ENCODE data around the gene ANKRD13C.
"Not testable (repeated sequence)": the region's sequence is repeated elsewhere in the genome, so short reads cannot be mapped to it uniquely, and the experiment has no call there.

The ANKRD13C gene, protein sequence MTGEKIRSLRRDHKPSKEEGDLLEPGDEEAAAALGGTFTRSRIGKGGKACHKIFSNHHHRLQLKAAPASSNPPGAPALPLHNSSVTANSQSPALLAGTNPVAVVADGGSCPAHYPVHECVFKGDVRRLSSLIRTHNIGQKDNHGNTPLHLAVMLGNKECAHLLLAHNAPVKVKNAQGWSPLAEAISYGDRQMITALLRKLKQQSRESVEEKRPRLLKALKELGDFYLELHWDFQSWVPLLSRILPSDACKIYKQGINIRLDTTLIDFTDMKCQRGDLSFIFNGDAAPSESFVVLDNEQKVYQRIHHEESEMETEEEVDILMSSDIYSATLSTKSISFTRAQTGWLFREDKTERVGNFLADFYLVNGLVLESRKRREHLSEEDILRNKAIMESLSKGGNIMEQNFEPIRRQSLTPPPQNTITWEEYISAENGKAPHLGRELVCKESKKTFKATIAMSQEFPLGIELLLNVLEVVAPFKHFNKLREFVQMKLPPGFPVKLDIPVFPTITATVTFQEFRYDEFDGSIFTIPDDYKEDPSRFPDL

DNA sequence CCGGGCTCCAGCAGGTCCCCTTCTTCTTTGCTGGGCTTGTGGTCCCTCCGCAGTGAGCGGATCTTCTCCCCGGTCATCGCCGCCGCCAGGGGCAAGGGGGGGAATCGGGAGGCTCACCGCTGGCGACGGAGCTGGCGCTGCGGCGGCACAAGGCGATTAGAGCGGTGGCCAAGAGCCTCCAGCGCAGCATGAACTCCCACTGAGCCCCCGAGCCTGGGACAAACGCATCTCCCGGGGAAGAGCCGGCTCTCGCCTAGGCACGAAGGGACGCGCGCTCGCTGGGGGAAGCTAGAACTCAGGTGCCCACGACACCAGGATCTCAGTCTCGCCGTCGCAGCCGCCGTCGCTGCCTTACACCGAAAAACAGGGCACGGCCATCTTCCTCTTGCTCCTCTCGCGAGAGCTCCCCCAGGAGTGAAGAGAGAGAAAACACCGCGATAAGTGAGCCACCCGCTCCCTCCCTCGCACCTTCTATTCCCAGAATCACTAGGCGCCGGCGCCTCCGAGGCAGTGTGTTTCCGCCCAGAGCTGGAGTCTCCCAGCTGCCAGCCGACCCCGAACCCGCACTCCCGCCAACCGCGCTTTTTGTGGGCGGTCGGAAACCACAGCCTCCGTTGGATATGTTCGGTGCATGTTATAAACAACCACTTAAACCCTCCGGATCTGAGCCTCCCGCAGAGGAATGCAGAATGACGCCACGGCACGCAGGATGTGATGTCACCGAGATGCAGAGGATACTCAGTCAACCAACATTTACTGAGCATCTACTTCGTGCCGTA lies at the start of gene ANKRD13C:
TSS of gene ANKRD13C (minus strand) at position 391 of the 779 bp plus-strand sequence. CDS start at position 77, 314 bp downstream.
- DNase-seq (ENCODE audit: extremely low spot score, insufficient read length, low read depth), result peak; percentile 90
- FAIRE-seq, result peak; percentile 93

DNA sequence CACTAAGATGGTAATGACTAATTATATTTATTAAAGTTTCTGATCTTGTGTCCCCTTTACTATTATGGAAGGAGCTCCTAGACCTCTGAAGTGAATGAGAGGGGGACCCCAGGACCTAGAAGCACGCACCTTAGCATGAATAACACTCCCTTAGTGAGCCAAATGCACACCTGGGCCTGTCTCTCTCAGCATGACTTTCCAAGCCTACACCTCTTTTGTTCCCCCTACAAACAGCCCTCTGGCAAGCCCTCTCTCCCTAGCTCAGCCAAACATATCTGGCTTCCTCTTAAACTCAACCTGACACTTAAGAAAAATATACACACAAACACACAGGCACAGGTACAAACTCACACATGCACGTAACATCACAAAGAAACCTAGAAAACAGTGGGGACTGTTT lies 49.2 kb upstream of the ANKRD13C start:
- DNase-seq (ENCODE audit: extremely low spot score, insufficient read length, low read depth) (no peak), FAIRE-seq (no peak)

DNA sequence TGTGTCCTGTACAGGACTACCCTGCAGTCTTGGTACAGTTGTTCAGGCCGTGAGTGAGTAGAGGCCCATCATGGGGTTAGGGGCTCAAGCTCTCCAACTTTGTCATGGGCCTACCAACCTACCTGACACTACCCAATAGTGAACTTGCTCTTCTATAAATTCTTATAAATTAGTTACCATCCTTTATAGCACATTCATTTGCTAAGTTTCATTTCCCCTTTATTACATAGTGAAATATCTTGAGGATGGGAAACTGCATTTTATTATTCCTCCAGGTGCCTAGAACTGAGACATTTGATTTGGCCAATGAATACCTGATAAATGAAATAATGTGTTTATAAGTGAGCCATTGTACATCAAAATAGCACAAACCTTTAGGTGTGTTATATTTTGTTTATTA lies 47.5 kb upstream of the ANKRD13C start:
- no peak for DNase-seq (ENCODE audit: extremely low spot score, insufficient read length, low read depth)
- FAIRE-seq, result no peak

DNA sequence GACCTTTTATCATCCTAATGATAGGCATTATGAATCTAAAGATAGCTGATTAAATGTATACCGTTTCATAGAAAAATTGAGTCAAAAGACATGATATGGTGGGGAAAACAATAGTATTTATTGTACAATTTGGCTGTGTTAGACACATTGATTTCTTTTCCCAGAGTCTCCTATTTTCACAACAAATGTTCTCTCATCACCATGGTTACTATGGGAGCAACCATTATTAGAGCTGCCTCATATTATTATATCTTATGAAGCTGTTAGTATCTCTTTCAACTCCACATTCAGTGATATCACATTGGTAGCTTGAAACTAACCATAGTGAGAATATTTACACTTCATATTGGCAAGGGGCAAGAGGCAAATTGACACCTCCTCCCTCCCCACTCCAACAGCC lies 45.8 kb upstream of the ANKRD13C start:
- DNase-seq (ENCODE audit: extremely low spot score, insufficient read length, low read depth), result no peak
- FAIRE-seq, result no peak

DNA sequence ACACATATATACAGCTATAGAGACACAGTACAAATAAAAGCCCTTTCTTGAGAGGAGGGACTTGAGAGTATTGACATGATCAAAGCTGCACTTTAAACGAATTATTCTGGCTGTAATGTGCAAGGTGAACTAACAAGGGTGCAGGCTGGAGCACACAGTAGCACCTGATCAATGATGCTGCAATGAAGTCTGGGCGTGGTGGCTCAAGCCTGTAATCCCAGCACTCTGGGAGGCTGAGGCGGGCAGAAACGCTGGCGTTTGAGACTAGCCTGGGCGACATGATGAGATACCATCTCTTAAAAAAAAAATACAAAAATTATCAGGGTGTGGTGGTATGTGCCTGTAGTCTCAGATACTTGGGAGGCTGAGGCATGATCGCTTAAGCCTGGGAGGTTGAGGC lies 42.5 kb upstream of the ANKRD13C start:
- no peak for DNase-seq (ENCODE audit: extremely low spot score, insufficient read length, low read depth)
- no peak for FAIRE-seq

DNA sequence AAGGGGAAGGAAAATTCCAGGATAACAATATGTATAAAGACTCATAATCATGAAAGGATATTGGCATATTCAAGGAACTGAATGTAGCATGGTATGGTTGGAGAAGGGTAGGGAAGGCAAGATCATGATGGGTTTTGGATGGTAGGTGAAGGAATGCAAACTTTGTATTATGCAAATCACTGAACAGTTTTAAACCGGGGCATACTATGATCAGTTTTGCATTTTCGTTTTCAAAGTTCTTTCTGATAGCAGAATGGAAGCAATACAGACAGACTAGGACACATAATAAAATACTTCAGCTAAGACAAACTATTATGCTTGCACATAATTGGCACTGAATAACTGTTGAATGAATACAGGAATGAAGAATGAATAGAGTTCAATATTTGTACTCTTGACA lies 42.1 kb upstream of the ANKRD13C start:
- no peak for DNase-seq (ENCODE audit: extremely low spot score, insufficient read length, low read depth)
- no peak for FAIRE-seq

DNA sequence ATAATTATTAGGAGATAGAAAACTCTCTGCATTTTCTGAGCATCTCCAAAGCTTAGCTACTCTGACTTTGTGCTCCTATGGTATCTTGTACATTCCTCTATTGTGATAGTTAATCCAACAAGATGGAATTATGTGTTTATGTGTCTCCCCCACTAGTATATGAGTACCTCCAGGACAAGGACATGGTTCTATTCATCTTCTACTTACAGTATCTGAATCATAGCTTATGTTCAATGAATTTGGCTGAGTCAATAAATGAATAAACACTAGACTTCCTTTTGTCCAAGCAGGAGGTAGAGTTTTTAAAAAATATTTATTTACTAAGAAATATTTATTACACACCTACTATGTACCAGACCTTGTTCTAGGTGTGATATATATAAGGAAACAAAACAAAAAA lies 38.1 kb upstream of the ANKRD13C start:
- DNase-seq (ENCODE audit: extremely low spot score, insufficient read length, low read depth), result no peak
- no peak for FAIRE-seq

DNA sequence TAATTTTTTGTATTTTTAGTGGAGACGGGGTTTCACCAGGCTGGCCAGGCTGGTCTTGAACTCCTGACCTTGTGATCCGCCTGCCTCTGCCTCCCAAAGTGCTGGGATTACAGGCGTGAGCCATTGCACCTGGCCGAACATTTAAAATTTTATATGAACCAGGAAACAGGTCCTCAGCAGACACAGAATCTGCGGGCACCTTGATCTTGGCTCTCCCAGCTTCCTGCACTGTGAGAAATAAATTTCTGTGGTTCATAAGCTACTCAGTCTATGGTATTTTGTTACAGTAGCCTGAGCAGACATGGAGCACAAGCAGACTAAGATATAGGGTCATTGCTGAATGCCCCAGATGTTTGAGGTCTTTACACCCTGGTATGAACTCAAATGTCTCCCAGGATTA lies 33.0 kb upstream of the ANKRD13C start:
- DNase-seq (ENCODE audit: extremely low spot score, insufficient read length, low read depth) (no peak), FAIRE-seq (no peak)

DNA sequence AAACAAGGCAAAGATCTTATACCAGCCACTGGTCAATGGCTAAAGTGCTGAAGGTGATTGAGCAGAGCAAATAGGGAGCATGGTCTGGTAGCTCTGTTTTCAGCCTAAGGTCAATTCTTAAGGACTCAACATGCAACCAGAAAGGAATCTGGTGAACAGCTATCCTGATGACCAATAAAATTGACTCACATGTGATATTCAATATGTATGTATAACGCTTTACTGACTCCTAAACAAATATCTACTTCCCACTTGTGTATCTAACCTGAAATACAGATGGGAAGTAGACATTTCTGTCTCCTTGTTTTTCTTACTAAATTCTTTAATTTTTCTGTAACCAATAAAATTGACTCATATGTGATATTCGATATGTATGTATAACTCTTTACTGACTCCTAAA lies 31.6 kb upstream of the ANKRD13C start:
- DNase-seq (ENCODE audit: extremely low spot score, insufficient read length, low read depth), result no peak
- no peak for FAIRE-seq

DNA sequence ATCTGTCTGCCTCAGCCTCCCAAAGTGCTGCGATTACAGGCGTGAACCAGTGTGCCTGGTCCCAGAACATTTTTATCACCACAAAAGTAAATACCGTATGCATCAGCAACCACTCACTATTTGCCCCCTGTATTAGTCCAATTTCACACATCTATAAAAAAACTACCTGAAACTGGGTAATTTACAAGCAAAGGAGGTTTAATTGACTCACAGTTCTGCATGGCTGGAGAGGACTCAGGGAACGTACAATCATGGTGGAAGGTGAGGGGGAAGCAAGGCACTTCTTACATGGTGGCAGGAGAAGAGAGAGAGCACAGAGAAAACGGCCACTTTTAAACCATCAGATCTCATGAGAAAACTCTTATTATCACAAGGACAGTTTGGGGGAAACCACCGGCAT lies 31.0 kb upstream of the ANKRD13C start:
- FAIRE-seq, result no peak
- DNase-seq (ENCODE audit: extremely low spot score, insufficient read length, low read depth), result no peak

DNA sequence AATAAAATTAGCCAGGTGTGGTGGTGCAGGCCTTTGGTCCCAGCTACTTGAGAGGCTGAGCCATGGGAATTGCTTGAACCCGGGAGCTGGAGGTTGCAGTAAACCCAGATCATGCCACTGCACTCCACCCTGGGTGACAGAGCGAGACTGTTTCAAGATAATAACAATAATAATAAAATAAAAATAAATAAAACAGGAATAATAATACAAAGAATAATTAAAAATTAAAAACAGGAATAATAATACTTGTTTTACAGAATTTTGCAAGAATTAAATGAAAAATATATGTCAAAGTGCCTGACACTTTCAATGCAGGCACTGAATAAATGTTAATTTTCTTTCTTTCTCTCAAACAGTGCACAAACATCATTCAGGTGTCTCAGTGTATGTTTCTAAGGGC lies 30.0 kb upstream of the ANKRD13C start:
- FAIRE-seq, result no peak
- no peak for DNase-seq (ENCODE audit: extremely low spot score, insufficient read length, low read depth)

DNA sequence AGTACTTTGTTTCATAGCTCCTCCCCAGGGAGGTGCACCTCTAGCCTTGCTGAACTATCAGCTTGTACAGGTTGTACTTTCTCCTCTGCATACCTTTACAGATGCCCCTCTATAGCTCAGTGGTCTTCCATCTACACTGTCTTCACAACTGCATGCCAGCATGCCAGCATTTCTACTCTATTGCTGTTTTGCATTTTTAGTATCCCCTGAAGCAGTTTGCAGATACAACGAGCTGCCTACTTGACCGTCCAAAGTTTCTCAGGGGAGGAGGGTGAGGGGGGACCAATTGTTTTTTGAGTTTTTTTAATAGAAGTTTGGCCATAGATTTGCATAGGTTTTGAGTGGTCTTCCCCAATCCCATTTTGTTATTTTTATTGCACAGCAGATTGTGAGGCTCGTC lies 29.0 kb upstream of the ANKRD13C start:
- DNase-seq (ENCODE audit: extremely low spot score, insufficient read length, low read depth), result no peak
- no peak for FAIRE-seq

DNA sequence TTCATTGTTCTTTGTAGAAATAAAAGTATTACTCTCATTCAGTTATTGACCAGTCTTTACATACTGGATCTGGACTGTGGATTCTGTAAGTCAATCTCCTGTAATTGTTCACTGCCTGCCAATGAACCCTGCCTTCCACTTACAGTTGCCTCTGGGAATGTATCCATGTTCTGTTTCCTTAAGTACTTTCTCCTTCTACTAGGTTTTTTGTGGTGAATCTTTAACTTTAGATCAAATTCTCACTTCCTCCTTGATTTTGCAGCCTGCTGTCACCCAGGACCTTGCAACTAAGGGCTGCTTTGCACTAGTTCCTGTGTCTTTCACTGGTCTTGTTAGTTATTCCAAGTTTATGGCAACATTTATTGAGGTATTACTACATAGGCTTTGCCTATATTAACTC lies 28.2 kb upstream of the ANKRD13C start:
- peak; percentile 82 for FAIRE-seq
- peak; percentile 26 for DNase-seq (ENCODE audit: extremely low spot score, insufficient read length, low read depth)

DNA sequence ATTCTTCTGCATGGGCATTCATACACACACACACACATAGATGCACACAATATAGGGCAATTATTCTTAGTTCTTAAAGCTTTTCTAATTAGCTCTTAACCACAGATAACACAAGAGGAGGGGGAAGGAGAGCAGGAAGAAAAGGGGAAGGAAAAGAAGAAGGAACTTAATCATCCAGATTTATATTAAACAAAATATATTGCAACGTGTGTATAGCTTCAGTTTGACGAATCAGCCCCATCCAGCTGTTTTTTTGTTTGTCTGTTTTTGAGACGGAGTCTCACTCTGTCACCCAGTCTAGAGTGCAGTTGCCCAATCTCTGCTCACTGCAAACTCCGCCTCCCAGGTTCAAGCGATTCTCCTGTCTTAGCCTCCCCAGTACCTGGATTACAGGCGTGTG lies 21.7 kb upstream of the ANKRD13C start:
- no peak for DNase-seq (ENCODE audit: extremely low spot score, insufficient read length, low read depth)

DNA sequence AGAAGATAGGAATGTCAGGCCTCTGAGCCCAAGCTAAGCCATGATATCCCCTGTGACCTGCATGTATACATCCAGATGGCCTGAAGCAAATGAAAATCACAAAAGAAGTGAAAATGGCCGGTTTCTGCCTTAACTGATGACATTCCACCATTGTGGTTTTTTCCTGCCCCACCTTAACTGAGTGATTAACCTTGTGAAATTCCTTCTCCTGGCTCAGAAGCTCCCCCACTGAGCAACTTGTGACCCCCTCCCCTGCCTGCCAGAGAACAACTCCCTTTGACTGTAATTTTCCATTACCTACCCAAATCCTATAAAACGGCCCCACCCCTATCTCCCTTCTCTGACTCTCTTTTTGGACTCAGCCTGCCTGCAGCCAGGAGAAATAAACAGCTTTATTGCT lies 19.1 kb upstream of the ANKRD13C start:
- not testable (repeated sequence) for FAIRE-seq; DNase-seq (ENCODE audit: extremely low spot score, insufficient read length, low read depth)

More for the DNA sequence above, 21.7 kb upstream of the ANKRD13C start:
- no peak for FAIRE-seq

DNA sequence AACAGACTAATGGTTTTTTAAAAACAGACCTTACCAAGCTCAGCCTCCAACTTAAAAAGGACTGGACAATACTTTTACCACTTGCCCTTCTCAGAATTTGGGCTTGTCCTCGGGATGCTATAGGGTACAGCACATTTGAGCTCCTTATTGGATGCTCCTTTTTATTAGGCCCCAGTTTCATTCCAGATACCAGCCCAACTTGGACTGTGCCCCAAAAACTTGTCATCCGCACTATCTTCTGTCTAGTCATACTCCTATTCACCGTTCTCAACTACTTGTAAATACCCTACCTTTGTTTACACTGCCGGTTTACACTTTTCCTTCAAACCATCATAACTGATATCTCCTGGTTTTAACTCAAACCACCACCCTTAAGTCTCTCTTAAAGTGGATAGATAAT lies 17.9 kb upstream of the ANKRD13C start:
- FAIRE-seq (no peak), DNase-seq (ENCODE audit: extremely low spot score, insufficient read length, low read depth) (no peak)

DNA sequence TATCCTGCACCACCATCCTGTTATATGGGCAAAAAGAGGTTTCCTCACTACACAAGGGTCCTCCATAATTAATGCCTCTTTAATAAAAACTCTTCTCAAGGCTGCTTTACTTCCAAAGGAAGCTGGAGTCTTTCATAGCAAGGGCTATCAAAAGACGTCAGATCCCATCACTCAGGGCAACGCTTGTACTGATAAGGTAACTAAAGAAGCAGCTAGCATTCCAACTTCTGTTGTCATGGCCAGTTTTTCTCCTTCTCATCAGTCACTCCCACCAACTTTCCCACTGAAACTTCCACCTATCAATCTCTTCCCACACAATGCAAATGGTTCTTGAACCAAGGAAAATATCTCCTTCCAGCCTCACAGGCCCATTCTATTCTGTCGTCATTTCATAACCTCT lies 17.1 kb upstream of the ANKRD13C start:
- DNase-seq (ENCODE audit: extremely low spot score, insufficient read length, low read depth); FAIRE-seq: not testable (repeated sequence)

DNA sequence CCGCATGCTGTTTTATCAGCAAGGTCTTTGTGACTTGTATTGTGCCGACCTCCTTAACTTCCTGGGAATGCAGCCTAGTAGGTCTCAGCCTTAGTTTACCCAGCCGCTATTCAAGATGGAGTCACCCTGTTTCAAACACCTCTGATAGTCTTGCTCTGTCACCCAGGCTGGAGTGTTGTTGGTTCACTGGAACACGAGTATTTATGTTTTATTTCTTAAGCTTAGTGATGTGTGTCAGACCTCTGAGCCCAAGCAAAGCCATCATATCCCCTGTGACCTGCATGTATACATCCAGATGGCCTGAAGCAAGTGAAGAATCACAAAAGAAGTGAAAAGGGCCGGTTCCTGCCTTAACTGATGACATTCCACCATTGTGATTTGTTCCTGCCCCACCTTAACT lies 12.9 kb upstream of the ANKRD13C start:
- DNase-seq (ENCODE audit: extremely low spot score, insufficient read length, low read depth); FAIRE-seq: not testable (repeated sequence)

DNA sequence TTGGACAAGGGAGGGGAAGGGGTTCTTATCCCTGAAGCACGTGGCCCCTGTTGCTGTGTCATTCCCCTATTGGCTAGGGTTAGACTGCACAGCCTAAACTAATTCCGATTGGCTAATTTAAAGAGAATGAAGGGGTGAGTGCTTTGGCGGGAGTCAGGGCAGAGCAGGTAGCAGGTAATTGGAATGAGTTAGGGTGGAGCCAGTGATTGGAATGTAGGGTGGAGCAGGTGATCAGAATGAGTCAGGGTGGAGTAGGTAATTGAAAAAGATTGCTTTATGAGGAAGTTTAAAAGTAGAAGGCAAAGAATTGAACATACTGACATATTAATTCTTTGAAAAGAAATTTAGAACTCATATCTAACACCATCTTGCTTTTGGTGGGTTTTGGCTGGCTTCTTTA lies 12.5 kb upstream of the ANKRD13C start:
- FAIRE-seq; DNase-seq (ENCODE audit: extremely low spot score, insufficient read length, low read depth): not testable (repeated sequence)

DNA sequence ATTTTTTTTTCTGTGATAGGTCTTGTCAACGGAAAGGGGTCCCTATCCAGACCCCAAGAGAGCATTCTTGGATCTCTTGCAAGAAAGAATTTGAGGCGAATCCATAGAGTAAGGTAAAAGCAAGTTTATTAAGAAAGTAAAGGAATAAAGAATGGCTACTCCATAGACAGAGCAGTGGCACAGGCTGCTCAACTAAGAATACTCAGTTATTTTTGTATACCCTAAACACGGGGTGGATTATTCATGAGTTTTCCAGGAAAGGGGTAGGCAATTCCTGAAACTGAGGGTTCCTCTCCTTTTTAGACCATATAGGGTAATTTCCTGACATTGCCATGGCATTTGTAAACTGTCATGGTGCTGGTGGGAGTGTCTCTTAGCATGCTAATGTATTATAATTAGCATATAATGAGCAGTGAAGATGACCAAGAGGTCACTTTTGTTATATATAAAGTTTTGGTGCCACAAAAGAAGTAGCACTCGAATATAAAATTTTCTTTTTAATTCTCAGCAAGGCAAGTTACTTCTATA lies 12.0 kb upstream of the ANKRD13C start:
- not testable (repeated sequence) for FAIRE-seq; DNase-seq (ENCODE audit: extremely low spot score, insufficient read length, low read depth)

DNA sequence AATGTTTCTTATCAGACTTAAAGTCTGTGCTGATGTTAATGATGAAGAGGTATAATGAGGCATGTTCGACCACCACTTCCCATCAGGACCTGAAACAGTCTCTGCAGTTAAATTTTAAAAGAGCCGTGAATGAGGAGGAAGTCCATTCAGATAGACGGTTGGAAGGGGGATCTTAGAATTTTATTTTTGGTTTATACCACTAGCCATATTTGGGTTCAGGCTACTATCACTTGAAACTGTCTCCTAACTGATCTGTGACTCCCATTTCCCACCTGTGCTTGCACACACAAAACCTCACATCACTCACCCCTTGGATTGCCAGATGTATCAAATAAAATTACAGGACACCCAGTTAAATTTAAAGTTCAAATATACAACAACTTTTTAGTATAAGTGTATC lies 9.9 kb upstream of the ANKRD13C start:
- FAIRE-seq, result no peak
- DNase-seq (ENCODE audit: extremely low spot score, insufficient read length, low read depth), result no peak
